ENCODE measurements around the gene CRIP2. TPM values are rescaled to one million over a fixed set of nuclear protein-coding genes. Genes with fewer than 3 reads are reported as not detected.

Gene CRIP2
- total and polyA plus RNA-seq, 2 of the 8 experiments (the other 6 are each of a cell fraction or from before 2014, with no cell fraction given), result 4.2 to 13.5 TPM

DNA sequence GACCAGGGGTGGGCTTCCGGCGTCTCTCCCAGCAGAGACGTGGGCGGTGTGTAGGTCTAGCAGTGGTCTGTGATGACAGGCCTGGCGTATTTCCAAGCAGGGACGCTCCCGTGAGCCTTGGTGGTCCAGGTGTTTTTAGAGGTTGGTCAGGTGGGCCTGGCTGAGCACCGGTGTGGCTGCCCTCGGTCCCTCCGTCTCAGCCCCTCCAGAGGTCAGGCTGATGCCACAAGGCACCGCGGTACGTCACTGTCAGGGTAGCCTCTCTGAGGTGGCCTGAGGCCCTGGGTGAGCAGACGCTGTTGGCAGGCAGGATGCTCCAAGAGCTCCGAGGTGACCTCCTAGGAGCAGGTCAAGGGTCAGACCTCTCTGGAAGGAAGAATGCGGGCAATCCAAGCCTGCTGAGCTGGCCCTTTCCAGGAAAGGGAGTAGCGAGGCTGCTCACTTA lies 41.4 kb upstream of the CRIP2 start (continued):
- TF ChIP-seq BACH1 (IDR thresholded peaks at IDR 0.05; ENCODE audit: low read length), result no peak
